GM21515 (cell line): ENCODE measurements around the gene ZNF823.
A peak's percentile ranks its signal among the peaks of the same experiment; 100 is the strongest.

ENCODE experiments used
- ATAC-seq: cut with Tn5 transposase; IDR thresholded peaks from one replicate; pipeline ENCODE4 v1.9.1; 2021; ENCODE audit not compliant: unreplicated experiment

The ZNF823 gene

DNA sequence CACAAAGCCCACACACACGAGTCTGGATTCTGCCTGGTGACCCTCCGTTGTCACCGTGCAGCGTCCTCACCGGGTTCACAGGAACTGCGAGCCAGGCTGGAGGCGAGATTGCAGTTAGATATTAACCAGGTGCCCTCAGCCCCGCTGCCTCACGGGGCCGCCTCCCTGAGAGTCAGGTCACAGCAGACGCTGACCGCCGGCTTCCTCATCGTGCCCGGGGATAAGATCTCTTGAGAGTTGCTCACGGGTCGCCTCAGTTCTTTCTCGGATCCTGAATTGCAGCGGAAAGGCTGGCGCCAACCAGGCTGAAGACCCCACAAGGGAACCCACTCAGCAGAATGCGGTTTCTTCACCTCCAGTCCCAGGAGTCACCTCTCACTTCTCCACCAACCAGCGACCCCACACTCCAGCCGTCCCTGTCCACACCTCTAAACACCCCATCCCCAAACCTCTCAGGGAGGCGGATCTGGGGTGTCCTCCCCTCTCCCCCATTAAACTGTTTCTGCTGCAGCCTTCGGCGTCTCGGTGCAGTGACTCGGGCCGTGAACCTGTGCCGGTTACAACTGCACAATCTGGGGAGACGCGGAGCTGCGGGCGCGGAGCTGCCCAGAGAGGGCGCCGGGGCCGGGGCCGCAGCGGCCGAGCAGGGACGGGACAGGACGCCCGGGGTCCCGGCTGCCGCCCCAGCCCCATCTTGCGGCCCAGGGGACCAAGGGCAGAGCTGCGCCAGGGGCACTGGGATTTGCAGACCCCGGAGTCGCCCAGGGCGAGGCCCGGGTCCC lies 591 bp downstream of the ZNF823 start:
- peak; percentile 33 for ATAC-seq

DNA sequence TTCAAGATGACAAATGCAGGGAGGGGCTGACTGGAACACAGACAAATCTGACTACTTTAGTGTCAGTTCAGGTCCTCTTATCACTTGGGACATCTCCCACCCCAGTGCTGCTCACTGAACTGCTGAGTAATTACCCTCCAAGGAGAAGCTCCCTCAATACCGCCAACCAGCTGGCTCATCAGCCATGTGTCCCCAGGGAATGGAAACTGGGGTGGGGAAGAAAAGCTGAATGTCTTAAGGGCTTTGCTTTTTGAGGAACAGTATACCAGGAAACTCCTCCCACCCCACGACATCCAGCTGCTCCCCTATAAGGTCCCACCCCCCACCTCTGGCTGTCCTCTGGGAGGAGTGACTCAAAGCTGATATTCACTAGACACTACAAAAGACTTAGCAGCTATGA lies 2.0 kb downstream of the ZNF823 start:
- no peak for ATAC-seq

DNA sequence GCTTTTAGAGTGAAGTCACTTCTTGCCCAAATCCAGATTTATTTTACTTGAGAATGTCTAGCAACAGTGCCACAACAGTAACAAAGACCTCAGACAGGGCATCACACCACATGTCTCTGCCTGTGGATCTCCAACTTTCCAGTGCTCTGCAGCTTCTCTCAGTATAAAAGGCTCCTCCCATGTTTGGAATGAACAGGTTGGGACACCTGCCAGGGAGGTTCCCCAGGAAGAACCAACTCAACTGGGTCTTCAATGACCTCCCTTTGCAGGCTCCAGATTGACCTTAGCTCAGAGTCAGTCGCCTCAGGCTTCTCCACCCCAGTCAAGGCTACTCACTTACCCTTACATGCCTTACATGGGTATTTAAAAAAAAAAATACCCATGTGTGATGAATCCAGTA lies 3.4 kb downstream of the ZNF823 start:
- ATAC-seq = no peak

DNA sequence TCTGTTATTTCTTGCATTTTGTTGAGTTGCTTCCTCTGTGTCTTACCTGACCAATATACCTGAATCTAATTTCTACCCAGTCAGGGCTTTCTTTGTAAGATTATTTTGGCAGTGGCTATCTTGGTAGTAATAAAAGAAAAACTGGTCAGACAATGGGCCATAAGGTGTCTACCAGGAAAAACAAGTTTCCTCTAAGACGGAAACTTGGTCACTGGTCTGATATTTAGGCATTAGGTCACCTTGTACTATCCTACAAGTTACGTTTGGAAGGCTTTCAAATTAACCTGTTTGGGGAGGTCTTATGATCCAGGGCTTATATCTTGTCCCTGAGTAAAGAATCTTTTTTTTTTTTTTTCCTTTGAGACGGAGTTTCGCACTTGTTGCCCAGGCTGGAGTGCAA lies 9.2 kb downstream of the ZNF823 start:
- no peak for ATAC-seq

DNA sequence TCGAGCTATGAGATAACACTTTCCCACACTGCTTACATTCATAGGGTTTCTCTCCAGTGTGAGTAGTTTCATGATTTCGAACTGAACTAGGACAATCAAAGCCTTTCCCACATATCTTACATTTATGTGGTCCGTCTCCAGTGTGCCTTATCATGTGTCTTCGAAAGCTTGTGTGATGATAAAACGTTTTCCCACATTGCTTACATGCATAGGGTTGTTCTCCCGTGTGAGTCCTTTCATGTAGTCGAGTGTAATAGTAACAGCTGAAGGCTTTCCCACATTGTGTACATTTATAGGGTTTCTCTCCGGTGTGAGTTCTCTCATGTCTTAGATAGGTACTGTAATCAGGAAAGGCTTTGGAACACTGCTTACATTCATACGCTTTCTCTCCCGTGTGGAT lies 16.3 kb downstream of the ZNF823 start:
- no peak for ATAC-seq

DNA sequence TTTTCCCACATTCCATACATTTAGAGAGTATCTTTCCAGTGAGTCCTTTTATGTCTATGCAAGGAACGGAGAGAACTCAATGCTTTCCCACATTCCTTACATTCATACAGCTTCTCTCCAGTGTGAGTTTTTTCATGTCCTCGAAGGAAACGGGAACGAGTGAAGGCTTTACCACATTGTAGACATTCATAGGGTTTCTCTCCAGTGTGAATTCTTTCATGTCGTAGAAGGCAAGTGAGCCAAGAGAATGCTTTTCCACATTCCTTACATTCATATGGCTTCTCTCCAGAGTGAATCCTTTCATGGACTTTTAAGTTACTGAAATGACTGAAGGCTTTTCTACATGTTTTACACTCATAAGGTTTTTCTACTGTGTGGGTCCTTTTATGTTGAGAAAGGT lies 17.1 kb downstream of the ZNF823 start:
- ATAC-seq = no peak

DNA sequence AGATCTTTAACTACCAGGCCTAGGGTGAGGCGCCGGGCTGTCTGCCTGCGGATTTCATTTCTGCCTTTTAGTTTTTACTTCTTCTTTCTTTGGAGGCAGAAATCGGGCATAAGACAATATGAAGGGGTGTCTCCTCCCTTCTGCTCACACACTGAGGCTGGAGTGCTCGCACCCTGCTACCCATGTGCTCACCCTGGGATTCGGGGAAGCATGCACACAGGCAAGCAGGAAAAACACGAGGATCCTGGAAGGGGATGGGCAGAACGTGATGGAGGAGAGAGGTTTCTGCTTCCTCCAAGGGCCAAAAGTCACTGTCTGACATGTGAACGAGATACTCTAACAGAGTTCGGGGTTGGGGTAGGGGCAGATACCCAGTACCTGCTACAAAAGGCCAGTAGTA lies 28.4 kb downstream of the ZNF823 start:
- ATAC-seq = no peak

DNA sequence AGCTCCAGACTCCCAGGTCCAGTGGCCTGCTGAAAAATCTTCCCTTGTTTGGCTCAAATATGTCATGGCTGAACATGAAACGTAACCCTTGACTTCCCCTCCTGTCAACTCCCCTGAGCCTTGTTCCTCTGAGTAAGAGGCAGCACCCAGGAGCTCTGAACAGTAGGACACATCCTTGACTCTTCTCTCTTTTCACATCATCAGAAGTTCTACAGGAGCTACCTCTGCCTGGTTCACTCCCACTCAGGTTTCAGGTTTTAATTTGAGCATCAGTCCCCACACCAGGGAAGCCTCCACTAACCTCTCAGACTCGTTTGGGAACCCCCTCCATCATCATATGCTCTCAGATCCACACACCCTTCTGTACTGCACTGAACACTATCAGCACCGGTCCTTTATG lies 30.3 kb downstream of the ZNF823 start:
- ATAC-seq = no peak

DNA sequence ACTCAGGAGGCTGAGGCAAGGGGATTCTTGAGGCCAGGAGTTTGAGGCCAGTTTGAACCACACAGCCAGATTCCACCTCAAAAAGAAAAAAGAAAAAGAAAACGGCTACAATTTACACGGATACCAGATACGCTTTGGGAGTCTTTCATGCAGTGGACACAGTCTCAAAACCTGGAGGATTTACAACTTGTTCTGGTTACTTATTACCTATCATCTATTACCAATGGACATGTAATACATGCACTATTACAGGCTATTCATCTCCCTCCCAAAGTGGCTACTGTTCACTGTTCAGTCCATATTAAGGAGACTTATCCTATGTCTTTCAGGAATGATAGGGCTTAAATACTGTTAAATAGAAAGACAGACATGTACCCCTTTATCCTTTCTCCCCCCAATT lies 33.3 kb downstream of the ZNF823 start:
- no peak for ATAC-seq

DNA sequence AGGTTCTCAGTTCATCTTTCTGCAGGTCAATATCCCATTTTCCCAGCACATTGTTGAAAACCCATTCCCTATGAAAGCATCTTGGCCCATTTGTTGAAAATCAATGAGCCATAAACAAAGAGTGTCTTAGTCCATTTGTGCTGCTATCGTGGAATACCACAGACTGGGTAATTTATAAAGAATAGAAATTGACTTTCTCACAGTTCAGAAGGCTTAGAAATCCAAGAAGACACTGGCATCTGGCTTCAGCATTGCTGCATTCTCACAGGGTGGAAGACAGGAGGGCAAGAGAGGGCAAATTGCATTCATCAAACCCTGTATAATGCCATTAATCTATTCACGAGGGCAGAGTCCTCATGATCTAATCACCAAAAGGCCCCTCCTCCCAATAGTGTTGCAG lies 34.1 kb downstream of the ZNF823 start:
- ATAC-seq = no peak

DNA sequence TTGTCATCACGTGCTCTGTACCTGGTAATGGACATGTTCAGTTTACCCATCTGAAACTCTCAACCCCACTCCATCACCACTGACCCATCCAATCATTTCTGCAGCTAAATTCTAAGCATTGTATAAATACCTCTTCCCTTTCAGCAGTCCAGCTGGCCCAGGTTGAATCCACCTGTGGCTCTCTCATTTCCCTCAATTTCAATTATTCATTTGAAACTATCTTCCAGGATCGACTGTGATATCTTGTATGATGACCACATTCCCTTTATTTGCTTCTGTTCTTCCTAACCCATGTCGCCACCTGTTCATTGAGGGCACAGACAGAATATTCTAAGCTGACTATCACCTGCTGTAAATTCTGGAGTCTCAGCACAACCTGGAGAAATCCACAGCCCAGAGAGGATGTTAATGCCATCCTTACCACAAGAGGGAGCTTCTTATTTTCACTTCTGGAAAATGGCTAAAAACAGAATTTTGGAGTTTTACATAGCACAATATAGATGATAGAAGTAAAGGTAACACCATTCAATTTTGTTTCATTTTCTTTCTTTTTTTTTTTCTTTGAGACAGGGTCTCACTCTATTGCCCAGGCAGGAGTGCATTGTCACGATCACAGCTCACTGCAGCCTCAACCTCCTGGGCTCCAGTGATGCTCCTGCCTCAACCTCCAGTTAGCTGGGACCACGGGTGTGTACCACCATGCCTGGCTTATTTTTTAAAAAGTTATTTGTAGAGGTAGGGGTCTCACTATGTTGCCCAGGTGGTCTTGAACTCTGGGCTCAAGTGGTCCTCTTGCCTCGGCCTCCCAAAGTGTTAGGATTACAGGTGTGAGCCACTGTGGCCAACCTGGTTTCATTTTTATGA lies 38.6 kb downstream of the ZNF823 start:
- no peak for ATAC-seq

DNA sequence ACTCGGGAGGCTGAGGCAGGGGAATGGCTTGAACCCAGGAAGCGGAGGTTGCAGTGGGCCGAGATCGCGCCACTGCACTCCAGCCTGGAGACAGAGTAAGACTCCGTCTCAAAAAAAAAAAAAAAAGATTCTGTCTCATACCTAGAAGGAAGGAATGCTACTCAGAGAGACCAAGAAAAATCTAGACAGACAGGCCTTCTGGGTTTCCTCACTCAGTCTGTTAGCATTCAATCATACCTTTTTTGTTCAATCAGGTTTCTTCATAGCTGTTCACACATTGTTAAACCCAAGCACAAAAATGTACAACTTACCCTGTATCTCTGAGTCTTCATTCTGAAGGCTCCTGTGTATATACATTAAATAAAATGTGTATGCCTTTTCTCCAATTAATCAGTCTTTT lies 40.5 kb downstream of the ZNF823 start:
- ATAC-seq = no peak

DNA sequence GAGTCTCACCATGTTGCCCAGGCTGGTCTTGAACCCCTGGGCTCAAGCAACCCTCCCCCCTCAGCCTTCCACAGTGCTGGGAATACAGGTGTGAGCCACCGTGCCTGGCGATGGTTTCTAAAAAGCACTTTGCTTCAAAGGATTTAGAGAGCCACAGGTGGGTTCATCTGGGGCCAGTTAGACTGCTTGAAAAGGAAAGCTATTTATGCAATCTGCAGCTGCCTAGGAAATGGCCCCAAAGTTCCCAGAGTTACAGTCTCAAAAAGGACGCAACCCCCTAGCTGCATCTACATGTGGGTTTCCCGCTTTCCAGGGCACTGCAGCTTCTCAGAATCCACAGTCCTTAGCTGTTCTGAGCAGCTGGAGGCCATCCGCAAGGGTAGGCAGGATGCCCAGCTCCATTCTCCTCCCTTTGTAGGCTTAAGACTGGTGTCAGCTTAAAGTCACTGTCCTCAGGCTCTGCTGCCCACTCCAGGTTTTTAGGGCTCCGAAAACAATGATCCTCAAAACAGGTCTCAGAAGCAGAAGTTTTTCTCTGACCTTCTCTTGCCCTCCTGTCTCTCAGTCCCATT lies 41.4 kb downstream of the ZNF823 start:
- ATAC-seq = no peak

DNA sequence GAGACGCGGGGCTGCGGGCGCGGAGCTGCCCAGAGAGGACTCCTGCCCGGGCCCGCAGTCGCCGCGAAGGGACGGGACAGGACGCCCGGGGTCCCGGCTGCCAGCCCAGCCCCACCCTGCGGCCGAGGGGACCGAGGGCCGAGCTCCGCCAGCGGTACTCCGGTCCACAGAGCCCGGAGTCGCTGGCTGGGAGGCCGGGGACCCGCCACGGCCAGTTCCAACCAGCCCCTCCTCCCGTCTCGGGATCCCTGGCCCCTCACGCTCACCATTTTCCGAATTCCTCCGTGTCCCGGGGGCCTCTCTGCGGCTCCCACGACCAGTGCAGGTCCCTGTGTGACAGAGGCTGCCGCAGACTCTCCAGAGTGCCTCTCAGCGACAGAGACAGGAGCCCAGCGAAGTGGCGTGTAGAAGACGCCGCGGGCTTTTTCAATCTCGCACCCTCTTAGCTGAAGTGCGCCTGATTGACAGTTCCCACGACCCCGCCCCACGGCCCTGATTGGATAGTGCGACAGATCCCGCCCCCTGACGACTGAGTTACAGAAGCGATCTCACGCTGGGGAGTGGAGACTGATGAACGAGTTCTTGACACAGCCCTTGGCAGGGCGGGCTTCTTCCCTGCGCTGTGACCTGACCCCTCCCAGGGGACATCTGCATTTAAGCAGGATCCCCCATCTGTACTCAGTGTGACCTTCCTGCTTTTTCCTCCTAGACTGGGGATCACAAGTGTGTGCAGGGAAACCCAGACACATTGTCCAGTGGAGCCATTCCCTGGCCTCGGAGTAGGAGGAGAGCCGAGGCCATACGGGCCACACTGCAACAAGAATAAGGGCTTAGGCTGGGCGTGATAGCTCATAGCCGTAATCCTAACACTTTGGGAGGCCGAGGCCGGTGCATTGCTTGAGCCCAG lies 44.0 kb downstream of the ZNF823 start:
- ATAC-seq = peak; percentile 64

DNA sequence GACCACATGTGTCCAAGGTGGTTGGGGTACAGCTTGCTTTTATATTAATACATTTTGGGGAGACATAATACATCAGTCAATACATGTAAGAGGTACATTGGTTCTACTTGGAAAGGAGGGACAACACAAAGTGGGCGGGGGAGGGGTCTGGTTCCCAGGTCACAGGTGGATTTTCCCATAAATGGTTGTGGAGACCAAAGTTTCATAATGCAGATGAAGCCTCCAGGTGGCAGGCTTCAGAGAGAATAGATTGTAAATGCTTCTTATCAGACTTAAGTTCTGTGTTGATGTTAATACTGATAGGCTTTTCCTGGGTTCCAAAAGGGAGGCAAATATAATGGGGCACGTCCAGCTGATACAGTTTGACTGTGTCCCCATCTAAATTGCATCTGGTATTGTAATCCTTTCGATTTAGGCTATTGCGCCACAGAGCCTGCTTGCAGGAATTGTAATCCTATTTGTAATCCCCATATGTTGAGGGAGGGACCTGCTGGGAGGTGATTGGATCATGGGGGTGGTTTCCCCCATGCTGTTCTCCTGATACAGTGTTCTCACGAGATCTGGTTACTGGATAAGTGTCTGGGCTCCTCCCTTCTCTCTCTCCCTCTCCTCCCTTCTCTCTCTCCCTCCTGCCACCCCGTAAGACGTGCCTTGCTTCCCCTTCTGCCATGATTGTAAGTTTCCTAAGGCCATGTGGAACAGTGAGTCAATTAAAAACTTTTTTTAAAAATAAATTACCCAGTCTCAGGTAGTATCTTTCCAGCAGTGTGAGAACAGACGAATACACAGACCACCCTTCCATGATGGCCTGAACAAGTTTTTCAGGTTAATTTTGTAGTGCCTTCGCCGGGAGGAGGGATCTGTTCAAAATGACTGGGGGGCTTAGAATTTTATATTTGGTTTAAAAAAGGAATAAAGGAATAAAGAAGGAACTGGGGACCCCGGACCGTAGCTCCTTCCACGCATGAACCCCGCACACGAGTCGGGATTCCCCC lies 44.9 kb downstream of the ZNF823 start:
- ATAC-seq = no peak

DNA sequence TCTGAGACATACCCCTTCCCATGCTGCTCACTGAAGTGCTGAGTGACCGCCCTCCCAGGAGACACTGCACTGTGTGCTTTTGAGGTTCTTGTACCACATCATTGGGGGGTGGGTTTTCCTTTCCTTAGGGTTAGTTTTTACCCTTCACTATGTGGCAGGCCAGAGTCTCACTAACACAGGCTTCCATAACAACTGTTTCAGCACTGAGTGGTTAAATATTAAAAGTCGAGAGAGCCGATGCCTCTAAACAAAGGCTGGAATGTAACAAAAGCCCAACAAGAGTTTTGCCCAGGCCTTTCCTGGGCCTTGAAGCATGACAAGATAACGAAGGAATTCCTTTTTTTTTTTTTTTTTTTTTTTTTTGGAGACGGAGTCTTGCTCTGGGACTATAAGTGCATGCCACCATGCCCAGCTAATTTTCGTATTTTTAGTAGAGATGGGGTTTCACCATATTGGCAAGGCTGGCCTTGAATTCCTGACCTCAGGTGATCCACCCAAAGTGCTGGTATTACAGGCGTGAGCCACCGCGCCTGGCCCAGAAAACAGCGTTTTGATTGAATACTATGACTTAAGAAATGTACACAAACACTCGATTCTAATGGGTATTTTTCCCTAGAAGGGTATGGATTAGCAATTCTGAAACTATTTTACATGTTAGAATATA lies 46.5 kb downstream of the ZNF823 start:
- no peak for ATAC-seq

DNA sequence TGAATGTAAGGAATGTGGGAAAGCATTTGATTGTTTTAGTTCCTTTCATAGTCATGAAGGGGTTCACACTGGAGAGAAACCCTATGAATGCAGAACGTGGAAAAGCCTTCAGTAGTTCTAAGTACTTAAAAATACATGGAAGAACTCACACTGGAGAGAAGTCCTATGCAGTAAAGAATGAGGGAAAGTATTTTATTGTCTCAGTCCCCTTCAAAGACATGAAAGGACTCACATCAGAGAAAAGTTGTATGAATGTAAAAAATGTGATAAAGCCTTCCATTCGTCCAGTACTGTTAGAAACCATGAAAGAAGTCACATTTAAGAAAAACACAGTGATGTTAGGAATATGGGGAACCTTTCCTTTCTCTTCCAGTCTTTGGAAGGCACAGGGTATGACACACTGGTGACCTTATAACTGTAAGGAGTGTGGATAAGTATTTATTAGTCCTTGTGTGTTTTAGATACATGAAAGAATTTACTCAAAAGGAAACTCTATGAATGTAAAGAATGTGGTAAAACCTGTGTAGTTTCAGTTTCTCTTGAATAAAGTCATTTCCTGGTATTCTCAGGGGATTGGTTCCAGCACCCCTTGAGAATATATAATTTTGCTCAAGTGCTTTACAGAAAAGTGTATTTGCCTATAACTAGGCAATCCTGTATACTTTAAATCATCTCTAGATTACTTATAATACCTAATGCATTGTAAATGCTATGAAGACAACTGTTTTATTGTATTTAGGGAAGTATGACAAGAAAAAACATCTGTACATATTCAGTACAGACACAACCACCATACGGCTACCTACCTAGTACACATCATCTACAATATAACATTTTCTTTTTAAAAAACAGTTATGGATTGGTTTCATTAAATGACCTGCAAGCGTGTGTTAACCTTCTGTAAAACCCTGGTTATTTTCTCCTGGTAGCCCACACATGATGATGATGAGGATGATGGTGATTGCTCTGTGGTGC lies 52.8 kb downstream of the ZNF823 start:
- ATAC-seq = no peak
